Tibial nerve (tissue), 4 donors: ENCODE results near the gene CDK6. TPM values are rescaled to one million over a fixed set of nuclear protein-coding genes. Genes with fewer than 3 reads are reported as not detected.

Source experiments
- DNase-seq, 2 donors: peaks; one replicate each; pipeline ENCODE4 v3.0.0-alpha.2; 2019; ENCODE audit warnings: low spot score in 2 of 2
- H3K27ac ChIP-seq, 4 donors: fragments of 200-600 bp; sonication (generic) in 3 of 4; one replicate each; pipeline ENCODE4 v1.5.1; 2017 to 2019; ENCODE audit warnings: mild to moderate bottlenecking in 1 of 4
- H3K27me3 ChIP-seq, 2 donors: fragments of 200-600 bp; sonication (generic) in 1 of 2; one replicate each; pipeline versions ENCODE4 v1.5.1 to v1.6.0; 2017 to 2019
- H3K36me3 ChIP-seq, 3 donors: fragments of 200-600 bp; sonication (generic); one replicate each; pipeline ENCODE4 v1.5.1; 2018 to 2019
- H3K4me1 ChIP-seq, 4 donors: fragments of 200-600 bp; sonication (generic) in 3 of 4; one replicate each; pipeline ENCODE4 v1.5.1; 2017 to 2019
- H3K4me3 ChIP-seq, 4 donors: fragments of 200-600 bp; sonication (generic) in 3 of 4; one replicate each; pipeline ENCODE4 v1.5.1; 2017 to 2019; ENCODE audit warnings: mild to moderate bottlenecking in 1 of 4, moderate library complexity in 1 of 4
- H3K9me3 ChIP-seq, 4 donors: fragments of 200-600 bp; sonication (generic) in 3 of 4; one replicate each; pipeline ENCODE4 v1.5.1; 2017 to 2019
- EP300 ChIP-seq, 2 donors: sonication (generic); formaldehyde crosslinking; IDR thresholded peaks; one replicate each; pipeline ENCODE4 v1.6.1; 2017; ENCODE audit warnings: antibody characterized with exemption in 2 of 2, mild to moderate bottlenecking in 1 of 2
- POLR2A ChIP-seq, 2 donors: fragments of 450-650 bp; IDR thresholded peaks; one replicate each; pipeline ENCODE4 v1.6.1; 2017; ENCODE audit warnings: antibody characterized with exemption in 2 of 2, mild to moderate bottlenecking in 2 of 2, moderate library complexity in 2 of 2
- WGBS, 2 donors: methylation state at CpG; one replicate each; pipeline ENCODE4 v1.1.5; 2018; 5-methylcytosine and 5-hydroxymethylcytosine counted together
- total RNA-seq, 4 donors: library from RNA; depleted of rRNA; stranded (reverse); fragments of >200 nt; gene quantifications; one replicate each; pipeline ENCODE4 v1.1.0, GENCODE V29; 2016
- TF ChIP-seq, protein P1 (sequence below), 5 experiments: fragments of 200-600 bp in 3 of 5; fragments of 450-650 bp in 2 of 5; sonication (generic) in 3 of 5; IDR thresholded peaks; one replicate each; pipeline ENCODE4 v1.5.1; 2016 to 2019; ENCODE audit warnings: antibody characterized with exemption in 5 of 5, mild to moderate bottlenecking in 3 of 5, moderate library complexity in 2 of 5

The CDK6 gene
- total RNA-seq, 4 donors from 2014 or later, result 14.4 to 45.4 (median 26.6) TPM

DNA sequence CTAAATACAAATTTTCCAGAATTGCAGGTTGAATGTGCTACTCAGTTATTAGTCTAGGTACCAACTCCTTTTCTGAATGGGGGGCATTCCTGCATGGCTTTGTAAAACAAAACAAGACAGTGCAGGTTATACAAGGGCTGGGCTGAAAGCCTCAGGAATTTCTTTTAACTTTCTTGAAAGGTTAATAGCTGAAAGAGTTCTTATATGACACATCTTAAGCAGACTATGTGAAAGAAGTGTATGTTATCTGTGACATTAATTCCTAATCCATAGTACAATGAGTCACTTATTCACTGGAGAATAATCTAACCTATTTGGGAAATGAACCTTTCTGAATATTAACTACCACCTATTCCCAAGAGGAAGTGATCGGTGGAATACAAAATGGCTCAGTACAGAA is 130.5 kb downstream of the CDK6 start:
- WGBS, 2 donors, result 96 to 100% methylated on average over 1 of the region's 1 CpG
- no peak overlapping the region for H3K4me3 ChIP-seq
- no peak overlapping the region for H3K27ac ChIP-seq
- DNase-seq, result no peak
- no peaks in the 10 kb centered on the region for H3K27me3 ChIP-seq
- no peaks in the 10 kb centered on the region for H3K9me3 ChIP-seq
- no peaks in the 10 kb centered on the region for H3K36me3 ChIP-seq
- TF ChIP-seq POLR2A (IDR thresholded peaks at IDR 0.05) (no peak), EP300 (IDR thresholded peaks at IDR 0.05) (no peak)
- TF ChIP-seq, protein P1, sequence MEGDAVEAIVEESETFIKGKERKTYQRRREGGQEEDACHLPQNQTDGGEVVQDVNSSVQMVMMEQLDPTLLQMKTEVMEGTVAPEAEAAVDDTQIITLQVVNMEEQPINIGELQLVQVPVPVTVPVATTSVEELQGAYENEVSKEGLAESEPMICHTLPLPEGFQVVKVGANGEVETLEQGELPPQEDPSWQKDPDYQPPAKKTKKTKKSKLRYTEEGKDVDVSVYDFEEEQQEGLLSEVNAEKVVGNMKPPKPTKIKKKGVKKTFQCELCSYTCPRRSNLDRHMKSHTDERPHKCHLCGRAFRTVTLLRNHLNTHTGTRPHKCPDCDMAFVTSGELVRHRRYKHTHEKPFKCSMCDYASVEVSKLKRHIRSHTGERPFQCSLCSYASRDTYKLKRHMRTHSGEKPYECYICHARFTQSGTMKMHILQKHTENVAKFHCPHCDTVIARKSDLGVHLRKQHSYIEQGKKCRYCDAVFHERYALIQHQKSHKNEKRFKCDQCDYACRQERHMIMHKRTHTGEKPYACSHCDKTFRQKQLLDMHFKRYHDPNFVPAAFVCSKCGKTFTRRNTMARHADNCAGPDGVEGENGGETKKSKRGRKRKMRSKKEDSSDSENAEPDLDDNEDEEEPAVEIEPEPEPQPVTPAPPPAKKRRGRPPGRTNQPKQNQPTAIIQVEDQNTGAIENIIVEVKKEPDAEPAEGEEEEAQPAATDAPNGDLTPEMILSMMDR (IDR thresholded peaks at IDR 0.05), result no peak
- peaks cover 0 to 11% (median 0%) of the 10 kb centered on the region in 4 donors for H3K4me1 ChIP-seq

DNA sequence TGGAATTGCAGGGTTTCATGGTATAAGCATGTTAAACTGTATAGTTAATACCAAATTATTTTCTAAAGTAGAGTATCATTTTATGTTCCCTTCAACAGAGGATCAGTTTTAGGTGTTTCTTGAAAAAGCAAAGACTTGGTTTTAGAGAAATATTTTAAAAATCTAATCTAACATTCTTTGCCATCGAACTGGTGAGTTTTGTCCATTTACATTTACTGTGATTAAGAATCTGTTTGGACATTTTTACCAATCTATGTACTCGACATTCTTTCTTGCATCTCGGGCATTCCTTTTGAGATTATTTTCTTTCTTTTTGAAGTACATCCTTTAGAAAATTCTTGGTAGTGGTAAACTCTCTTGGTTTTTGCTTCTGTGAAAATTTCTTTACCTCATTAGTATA is 131.5 kb downstream of the CDK6 start:
- no peak for TF ChIP-seq POLR2A (IDR thresholded peaks at IDR 0.05)
- TF ChIP-seq, protein P1 (IDR thresholded peaks at IDR 0.05), result no peak
- no peak for TF ChIP-seq EP300 (IDR thresholded peaks at IDR 0.05)
- Histone ChIP-seq H3K27ac (no peak overlapping the region), H3K36me3 (no peaks in the 10 kb centered on the region), H3K4me1 (peaks cover 0 to 11% (median 0%) of the 10 kb centered on the region in 4 donors), H3K27me3 (no peaks in the 10 kb centered on the region), H3K9me3 (no peaks in the 10 kb centered on the region), H3K4me3 (no peak overlapping the region)
- WGBS, 2 donors, result 98 to 99% methylated on average over 3 of the region's 3 CpGs
- DNase-seq, result no peak

GRCh38 chr7:92702535-92702934 is 133.8 kb downstream of the CDK6 start:
- Histone ChIP-seq H3K36me3 (no peaks in the 10 kb centered on the region), H3K4me1 (peaks cover 0 to 31% (median 7%) of the 10 kb centered on the region in 4 donors), H3K27ac (no peak overlapping the region), H3K27me3 (no peaks in the 10 kb centered on the region), H3K9me3 (no peaks in the 10 kb centered on the region), H3K4me3 (no peak overlapping the region)
- no peak for DNase-seq
- TF ChIP-seq, protein P1 (IDR thresholded peaks at IDR 0.05), result no peak
- no peak for TF ChIP-seq EP300 (IDR thresholded peaks at IDR 0.05)
- no peak for TF ChIP-seq POLR2A (IDR thresholded peaks at IDR 0.05)
- WGBS, 2 donors, result 79 to 81% methylated on average over 1 of the region's 1 CpG

- Histone ChIP-seq H3K27ac (no peak overlapping the region), H3K4me1 (peaks cover 0 to 40% (median 10%) of the 10 kb centered on the region in 4 donors), H3K36me3 (no peaks in the 10 kb centered on the region), H3K9me3 (no peaks in the 10 kb centered on the region), H3K4me3 (no peak overlapping the region), H3K27me3 (no peaks in the 10 kb centered on the region)
- 81 to 89% methylated on average over 4 of the region's 4 CpGs for WGBS, 2 donors
- TF ChIP-seq POLR2A (IDR thresholded peaks at IDR 0.05) (no peak), EP300 (IDR thresholded peaks at IDR 0.05) (no peak)
- TF ChIP-seq, protein P1 (IDR thresholded peaks at IDR 0.05), result no peak
- DNase-seq, result no peak
These were observed 136.3 kb downstream of the CDK6 start for GRCh38 chr7:92699966-92700514.

- no peaks in the 10 kb centered on the region for H3K27me3 ChIP-seq
- DNase-seq, result no peak
- H3K9me3 ChIP-seq, result no peaks in the 10 kb centered on the region
- H3K27ac ChIP-seq, result peak overlapping the region in 1 of 4 donors; percentile 82
- H3K4me1 ChIP-seq, result peaks cover 0 to 41% (median 10%) of the 10 kb centered on the region in 4 donors
- H3K4me3 ChIP-seq, result no peak overlapping the region
- 94 to 96% methylated on average over 2 of the region's 2 CpGs for WGBS, 2 donors
- H3K36me3 ChIP-seq, result no peaks in the 10 kb centered on the region
- TF ChIP-seq POLR2A (IDR thresholded peaks at IDR 0.05) (no peak), EP300 (IDR thresholded peaks at IDR 0.05) (no peak)
- TF ChIP-seq, protein P1 (IDR thresholded peaks at IDR 0.05), result no peak
These were observed 136.8 kb downstream of the CDK6 start for GRCh38 chr7:92699560-92699959.
